GM13976 (cell line): ENCODE results near the gene BRD3.
A peak's percentile ranks its signal among the peaks of the same experiment; 100 is the strongest.

Experiments
- DNase-seq: peaks from one replicate; pipeline ENCODE4 v3.0.0; 2012; ENCODE audit warnings: low spot score
- in situ Hi-C: fragments of 300-500 bp; cut with MboI; formaldehyde crosslinking; loops from one replicate; pipeline ENCODE4 v1.12.0; 2022; ENCODE audit warnings: low sequenced_read_pairs, mixed read lengths, inconsistent platforms; ENCODE audit not compliant: unreplicated experiment
- TF ChIP-seq, protein P1 (sequence below): IDR thresholded peaks from 2 replicates; pipeline ENCODE4 v1.5.1; 2012; ENCODE audit warnings: borderline replicate concordance, mild to moderate bottlenecking; ENCODE audit not compliant: insufficient read depth; ENCODE audit errors: extremely low read depth, missing control alignments, control extremely low read depth

BRD3 gene

DNA sequence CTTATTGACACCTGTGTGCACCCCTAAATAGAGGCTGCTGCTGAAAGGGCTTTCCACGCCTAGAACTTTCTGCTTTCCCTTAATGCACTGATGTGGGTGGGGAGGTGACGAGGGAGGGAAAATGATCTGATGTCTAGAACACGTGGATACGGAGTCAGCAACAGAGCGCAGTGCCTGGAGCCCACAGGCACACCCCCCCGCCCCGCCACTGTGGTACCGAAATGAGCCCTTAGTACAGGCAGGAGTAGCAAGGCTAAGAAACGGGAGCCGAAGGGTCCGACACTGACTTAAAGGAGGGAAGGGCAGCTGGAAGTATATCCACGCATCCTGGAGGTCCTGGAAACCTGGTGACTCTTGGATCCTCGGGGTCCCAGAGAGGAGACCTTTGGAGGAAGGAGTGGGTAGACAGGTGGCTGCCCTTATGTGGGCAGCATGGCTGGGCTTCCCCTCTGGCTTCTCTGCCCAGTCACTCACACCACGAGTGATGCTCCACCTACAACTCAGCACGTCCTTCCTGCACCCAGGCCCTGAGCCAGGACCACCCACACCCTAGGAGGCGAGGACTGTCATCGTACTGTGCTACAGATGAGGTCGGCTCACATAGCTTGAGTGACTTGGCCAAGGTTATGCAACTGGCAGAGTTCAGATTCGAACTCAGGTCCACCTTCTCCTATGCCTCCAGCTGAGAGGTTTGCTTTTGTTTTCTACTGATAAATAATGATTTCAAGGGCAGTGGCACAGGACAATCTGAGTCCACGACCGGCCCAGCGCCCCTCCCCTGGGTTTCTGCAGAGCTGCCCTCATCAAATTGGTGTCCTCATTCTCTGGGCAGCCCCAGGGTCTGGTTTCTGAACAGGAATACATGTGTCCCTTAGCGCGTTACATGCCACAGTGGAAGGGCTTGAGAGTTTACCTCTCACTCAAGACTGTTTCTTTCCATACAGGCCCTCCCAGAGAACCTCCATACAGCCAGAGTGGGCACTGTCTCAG is 71.0 kb downstream of the BRD3 start:
- no peak for DNase-seq
- TF ChIP-seq, protein P1, sequence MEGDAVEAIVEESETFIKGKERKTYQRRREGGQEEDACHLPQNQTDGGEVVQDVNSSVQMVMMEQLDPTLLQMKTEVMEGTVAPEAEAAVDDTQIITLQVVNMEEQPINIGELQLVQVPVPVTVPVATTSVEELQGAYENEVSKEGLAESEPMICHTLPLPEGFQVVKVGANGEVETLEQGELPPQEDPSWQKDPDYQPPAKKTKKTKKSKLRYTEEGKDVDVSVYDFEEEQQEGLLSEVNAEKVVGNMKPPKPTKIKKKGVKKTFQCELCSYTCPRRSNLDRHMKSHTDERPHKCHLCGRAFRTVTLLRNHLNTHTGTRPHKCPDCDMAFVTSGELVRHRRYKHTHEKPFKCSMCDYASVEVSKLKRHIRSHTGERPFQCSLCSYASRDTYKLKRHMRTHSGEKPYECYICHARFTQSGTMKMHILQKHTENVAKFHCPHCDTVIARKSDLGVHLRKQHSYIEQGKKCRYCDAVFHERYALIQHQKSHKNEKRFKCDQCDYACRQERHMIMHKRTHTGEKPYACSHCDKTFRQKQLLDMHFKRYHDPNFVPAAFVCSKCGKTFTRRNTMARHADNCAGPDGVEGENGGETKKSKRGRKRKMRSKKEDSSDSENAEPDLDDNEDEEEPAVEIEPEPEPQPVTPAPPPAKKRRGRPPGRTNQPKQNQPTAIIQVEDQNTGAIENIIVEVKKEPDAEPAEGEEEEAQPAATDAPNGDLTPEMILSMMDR: no peak
- in situ Hi-C loops: loop anchor here (10.0 kb wide), 1 partner anchor 212 kb away; no protein-coding TSS in a partner anchor

DNA sequence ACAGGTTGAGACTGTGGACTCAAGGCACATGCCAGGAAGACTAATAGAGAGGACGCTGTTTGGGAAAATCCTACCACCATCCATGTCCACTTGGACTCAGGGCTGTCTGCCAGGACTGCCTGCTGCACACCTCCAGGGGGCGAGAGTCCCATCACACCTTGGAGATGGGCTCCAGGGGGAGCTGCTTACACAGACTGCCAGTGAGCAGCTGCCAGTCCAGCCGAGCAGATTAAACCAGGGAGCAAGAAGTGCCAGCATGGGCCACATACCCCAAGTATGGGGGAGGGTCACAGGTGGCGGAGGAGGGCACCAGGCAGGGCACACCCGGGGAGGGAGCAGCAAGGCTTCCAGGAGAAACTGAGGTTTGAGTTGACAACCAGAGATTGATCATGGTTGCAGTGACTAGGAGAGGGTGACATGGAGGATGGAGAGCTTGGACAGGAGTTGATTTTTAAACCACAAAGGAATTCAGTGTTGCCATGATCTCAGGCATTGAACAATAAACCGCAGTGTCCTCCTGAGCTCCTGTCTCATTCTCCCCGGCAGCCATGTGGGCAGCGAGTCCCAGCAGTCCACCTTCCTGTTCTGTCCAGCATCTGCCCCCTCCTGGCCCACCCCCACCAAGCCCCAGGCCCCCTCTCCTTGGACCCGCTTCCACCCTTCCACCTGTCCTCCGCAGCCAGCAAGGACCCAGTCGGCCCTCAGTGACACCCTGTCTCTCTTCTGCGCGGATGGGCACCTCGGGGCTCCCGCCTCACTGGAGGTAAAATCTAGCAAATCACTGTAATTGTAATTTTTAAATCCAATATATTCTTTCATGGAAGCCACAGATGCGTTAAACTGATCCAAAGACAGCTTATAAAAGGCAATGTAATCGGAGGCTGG is 72.6 kb downstream of the BRD3 start:
- TF ChIP-seq, protein P1: no peak
- no peak for DNase-seq
- in situ Hi-C loops: loop anchor here (10.0 kb wide), 1 partner anchor 210 kb away; no protein-coding TSS in a partner anchor

- TF ChIP-seq, protein P1: peak; percentile 95
- DNase-seq: peak; percentile 90
- in situ Hi-C loops: loop anchor here (10.0 kb wide), 1 partner anchor 210 kb away; no protein-coding TSS in a partner anchor
These were observed 73.3 kb downstream of the BRD3 start for GRCh38 chr9:133994353-133995011.

GRCh38 chr9:133993635-133994253 is 74.1 kb downstream of the BRD3 start:
- in situ Hi-C loops: loop anchor here (10.0 kb wide), 1 partner anchor 209 kb away; no protein-coding TSS in a partner anchor
- TF ChIP-seq, protein P1: no peak

GRCh38 chr9:133992780-133993634 is 74.8 kb downstream of the BRD3 start:
- TF ChIP-seq, protein P1: peak; percentile 52
- in situ Hi-C loops: loop anchor here (10.0 kb wide), 1 partner anchor 208 kb away; no protein-coding TSS in a partner anchor
- DNase-seq: peak; percentile 92

More at GRCh38 chr9:133993635-133994253, 74.1 kb downstream of the BRD3 start:
- no peak for DNase-seq
